GM12892 (cell line): Measurements from ENCODE around the gene BTBD7.

Source experiments
- POLR2A ChIP-seq: IDR thresholded peaks from 2 replicates; pipeline ENCODE4 v1.6.1; 2011; ENCODE audit warnings: low read depth, low read length, control low read depth
- POLR2AphosphoS5 ChIP-seq: IDR thresholded peaks from 2 replicates; pipeline ENCODE4 v1.6.1; 2011; ENCODE audit warnings: low read depth, low read length, control low read depth
- TAF1 ChIP-seq: IDR thresholded peaks from 2 replicates; pipeline ENCODE4 v1.6.1; 2011; ENCODE audit warnings: low read depth, mild to moderate bottlenecking, control low read depth, low read length, borderline replicate concordance

DNA sequence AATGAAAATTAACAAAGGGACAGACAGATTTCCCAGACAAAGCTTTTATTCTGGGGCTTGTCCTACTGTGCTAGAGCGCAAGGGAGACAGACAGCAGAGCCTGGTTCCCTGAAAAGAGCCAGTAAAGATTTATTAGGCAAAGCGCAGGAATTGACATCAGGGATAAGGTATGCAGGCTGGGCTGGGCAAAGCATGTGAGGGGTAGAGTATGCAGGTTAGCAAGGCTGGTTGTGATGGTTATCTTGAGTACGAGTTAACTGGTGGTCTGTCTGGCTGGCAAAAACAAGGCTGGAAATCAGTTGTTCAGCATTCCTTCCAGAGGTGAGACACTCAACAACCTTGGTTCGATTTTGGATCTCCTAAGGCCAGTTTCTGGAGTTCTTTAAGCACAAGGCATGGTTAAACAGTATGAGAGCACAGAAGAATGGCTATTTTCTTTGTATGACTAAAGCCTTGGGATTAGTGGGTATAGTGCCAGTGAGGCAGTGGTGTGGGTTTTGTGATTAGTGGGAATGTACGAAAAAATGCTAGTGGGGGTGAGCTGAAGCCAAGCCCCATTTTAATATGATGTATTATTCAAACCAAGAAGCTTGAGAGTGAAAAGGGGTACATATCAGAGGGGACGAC, 30.9 kb downstream of the BTBD7 start:
- no peak for TF ChIP-seq POLR2AphosphoS5
- TF ChIP-seq TAF1 = no peak
- no peak for TF ChIP-seq POLR2A
